Activated gamma-delta T cell treated with Interleukin-2 at 50 U/mL for 16 hours (primary cell): ENCODE data around the gene SLAMF7.
"Not testable (repeated sequence)": the region's sequence is repeated elsewhere in the genome, so short reads cannot be mapped to it uniquely, and the experiment has no call there.

Source experiments
- DNase-seq: peaks from one replicate; pipeline ENCODE4 v3.0.0-alpha.2; 2020

Gene SLAMF7

DNA sequence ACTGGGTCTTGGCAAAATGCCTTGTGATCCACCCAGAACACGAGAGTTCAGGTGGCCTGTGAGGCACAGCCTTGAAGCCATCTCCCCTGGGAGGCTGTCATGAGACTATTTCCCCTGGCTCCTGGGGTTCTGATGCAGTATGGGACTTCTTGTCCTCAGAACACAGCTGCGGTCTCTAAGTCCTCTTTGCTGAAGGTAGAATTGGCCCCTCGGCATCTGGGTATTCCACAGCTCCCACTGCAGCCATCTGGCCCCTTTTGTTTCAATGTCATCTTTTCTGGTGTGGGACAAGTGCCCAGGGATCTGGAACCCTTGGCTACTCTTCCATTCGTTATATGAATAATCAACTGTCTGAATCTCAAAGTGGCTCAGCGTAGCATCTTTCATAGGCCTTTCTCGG, 39.9 kb downstream of the SLAMF7 start:
- DNase-seq = no peak

DNA sequence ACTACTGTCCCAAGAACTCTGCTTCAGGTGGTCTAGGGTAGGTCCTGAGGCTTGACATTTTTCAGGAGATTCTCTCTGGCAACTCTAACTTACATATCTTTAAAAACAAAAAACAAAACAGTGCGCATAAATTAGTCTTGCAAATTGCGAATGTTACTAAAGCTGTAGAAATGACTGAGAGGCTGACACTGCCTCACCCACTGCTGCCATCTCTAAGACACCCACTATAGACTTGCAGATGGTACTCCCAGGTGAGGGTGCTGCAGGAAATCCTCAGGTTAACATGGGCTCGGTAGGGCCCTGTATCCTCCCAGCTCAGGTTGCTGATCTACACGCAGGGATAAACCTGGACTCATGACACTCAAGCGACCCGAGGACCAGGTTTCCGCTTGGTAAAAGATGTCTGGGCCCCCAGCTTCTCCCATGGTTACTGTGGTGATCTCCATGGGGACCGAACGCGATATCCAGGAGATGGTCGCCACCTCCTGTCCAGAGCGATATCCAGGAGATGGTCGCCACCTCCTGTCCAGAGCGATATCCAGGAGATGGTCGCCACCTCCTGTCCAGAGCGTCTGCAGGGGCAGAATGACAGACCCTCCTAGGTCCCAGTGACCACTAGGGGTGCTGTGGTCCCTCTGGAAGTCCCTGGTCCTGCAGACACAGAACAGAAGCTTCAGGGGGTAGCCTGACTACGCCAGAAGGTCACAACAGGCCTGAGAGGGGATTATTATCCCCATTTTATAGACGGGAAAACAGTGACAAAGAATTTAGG, 40.8 kb downstream of the SLAMF7 start:
- peak; percentile 40 for DNase-seq

GRCh38 chr1:160780398-160780755, 41.3 kb downstream of the SLAMF7 start:
- no peak for DNase-seq

GRCh38 chr1:160781186-160781766, 42.2 kb downstream of the SLAMF7 start:
- no peak for DNase-seq

DNA sequence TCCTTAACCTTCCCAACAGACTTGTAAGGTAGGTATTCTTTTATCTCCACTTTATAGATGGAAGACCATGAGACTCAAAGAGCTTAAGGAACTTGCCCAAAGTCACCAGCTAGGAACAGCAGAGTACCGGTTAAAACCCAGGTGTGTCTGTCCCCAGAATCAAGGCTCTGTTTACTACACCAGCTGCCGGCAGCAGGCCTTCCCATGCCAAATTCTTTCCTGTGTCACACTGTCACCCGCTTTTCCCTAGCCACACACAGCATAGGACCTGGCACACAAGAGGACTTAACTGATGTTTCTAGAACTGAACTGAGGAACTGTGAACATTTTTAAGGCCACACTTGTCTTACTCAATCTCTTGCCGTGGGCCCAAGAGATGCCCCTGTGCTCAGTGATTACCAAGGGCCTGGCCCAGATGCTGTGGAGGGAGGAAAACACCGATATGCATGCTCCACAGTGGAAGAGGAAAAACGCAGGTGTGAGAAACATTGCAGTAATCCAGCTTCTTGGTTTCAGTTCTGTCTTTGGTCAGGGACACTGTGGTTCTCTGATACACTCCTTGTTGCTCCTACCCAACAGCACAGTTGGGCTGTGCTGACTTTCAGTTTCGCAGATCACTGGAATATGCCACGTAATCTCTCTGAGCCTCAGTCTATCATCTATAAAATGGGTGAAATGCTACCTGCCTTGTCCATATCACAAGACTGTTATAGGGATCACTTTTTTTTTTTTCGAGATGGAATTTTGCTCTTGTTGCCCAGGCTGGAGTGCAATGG, 43.1 kb downstream of the SLAMF7 start:
- DNase-seq = no peak

GRCh38 chr1:160782988-160783765, 44.1 kb downstream of the SLAMF7 start:
- not testable (repeated sequence) for DNase-seq

DNA sequence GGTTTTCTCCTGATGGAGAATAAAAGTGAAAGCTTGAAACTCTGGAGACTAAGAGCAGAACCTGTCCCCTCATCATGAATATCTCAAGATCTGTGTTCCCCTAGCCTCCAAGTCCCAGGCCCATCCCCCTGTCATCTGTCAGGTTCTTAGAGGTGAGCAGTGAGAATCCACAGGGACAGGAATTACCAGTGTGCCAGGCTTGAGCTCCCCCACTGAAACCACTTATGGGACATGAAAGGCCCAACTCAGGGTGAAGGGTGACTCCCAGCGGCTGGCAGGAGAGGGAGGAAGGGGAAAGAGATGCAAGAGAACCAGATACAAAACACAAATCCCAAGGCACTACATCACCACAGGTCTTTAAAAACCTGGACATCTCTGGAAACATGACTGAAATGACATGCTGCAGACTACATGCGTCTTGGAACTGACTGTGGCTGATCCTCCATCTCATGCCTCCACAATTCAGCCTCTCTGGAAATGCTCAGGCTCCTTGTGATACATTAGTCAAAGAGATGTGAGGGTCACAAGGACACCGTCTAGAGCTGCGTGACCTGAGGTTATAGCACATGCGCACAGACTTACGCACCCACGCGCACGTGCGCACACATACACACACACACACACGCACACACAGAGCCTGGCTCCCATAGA, 50.1 kb downstream of the SLAMF7 start:
- DNase-seq = no peak

GRCh38 chr1:160789702-160790611, 50.9 kb downstream of the SLAMF7 start:
- DNase-seq = no peak

- DNase-seq = no peak
Observed at GRCh38 chr1:160794376-160794775, 55.3 kb downstream of the SLAMF7 start.

DNA sequence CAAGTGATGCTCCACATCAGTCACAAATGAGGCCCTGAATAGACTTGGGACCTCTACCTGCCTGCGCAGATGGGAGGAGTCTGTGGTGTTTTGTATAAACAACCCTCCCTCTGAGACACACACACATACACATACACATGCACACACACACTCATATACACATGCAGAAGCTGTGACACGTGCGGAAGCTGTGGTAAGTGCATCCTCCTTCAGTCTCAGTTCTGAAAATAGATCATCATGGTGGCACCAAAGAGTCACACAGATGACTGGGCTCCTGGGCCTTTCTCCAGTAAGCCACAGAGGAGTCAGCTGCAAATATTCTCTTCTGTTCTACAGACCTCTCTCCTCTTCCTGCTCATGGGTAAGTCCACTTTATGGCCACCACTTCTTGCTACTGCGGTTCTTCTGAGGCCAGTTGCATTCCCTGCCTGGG, 56.9 kb downstream of the SLAMF7 start, which contains the start of gene LY9:
Gene LY9, plus strand, starts transcription at position 224 of the 433 bp plus-strand sequence. Its CDS starts 14 bp downstream, at position 238.
- peak; percentile 81 for DNase-seq

- no peak for DNase-seq
Observed at GRCh38 chr1:160797271-160797709, 58.2 kb downstream of the SLAMF7 start.

GRCh38 chr1:160797861-160798273, 58.8 kb downstream of the SLAMF7 start:
- peak; percentile 71 for DNase-seq

- no peak for DNase-seq
Observed at GRCh38 chr1:160798439-160798838, 59.4 kb downstream of the SLAMF7 start.

GRCh38 chr1:160799641-160800040, 60.6 kb downstream of the SLAMF7 start:
- DNase-seq = no peak

GRCh38 chr1:160800142-160800541, 61.1 kb downstream of the SLAMF7 start:
- no peak for DNase-seq

DNA sequence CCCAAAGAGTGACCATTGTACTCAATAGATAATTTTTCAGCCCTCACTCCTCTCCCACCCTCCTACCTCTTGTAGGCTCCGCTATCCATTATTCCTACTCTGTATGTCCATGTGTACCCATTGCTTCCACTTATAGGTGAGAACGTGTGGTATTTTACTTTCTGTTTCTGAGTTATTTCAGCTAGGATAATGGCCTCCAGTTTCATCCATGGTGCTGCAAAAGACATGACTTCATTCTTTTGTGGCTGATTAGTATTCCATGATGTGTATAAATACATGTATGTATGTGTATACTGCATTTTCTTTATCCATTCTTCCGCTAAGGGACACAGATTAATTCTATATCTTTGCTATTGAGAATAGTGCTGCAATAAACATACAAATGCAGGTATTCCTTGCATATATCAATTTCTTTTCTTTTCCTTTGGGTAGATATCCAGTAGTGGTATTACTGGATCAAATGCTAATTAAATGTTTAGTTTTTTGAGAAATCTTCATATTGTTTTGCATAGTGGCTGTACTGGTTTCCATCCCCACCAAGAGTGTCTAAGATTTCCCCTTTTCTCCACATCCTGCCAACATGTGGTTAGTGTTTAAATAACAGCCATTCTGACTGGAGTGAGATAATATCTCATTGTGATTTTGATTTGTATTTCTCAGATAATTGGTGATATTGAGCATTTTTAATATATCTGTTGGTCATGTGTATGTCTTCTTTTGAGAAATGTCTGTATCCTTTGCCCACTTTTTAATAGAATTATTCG, 61.8 kb downstream of the SLAMF7 start:
- no peak for DNase-seq

- DNase-seq = no peak
Observed at GRCh38 chr1:160801836-160802580, 63.0 kb downstream of the SLAMF7 start.
